Neuronal stem cell (in vitro differentiated cells): ENCODE results near the gene FKBP9. TPM values are rescaled to one million over a fixed set of nuclear protein-coding genes. Genes with fewer than 3 reads are reported as not detected.

Experiments
- DNase-seq: peaks from one replicate; pipeline ENCODE4 v3.0.0-alpha.2; 2013; ENCODE audit warnings: low spot score
- H2AFZ ChIP-seq: one replicate; pipeline ENCODE4 v1.6.1; 2013; ENCODE audit warnings: mild to moderate bottlenecking, low read length, inconsistent platforms
- H2AK5ac ChIP-seq: 2 replicates; pipeline ENCODE4 v1.6.1; 2013; ENCODE audit warnings: low read depth, mild to moderate bottlenecking, inconsistent platforms, low read length, moderate library complexity, mixed read lengths
- H2BK120ac ChIP-seq: 2 replicates; pipeline ENCODE4 v1.6.1; 2013; ENCODE audit warnings: low read depth, mild to moderate bottlenecking, inconsistent platforms, low read length, moderate library complexity, mixed read lengths
- H2BK12ac ChIP-seq: one replicate; pipeline ENCODE4 v1.6.1; 2013; ENCODE audit warnings: low read length, inconsistent platforms
- H2BK15ac ChIP-seq: 2 replicates; pipeline ENCODE4 v1.6.1; 2013; ENCODE audit warnings: mild to moderate bottlenecking, low read length, inconsistent platforms, mixed read lengths
- H2BK5ac ChIP-seq: one replicate; pipeline ENCODE4 v1.6.1; 2013; ENCODE audit warnings: inconsistent platforms, mild to moderate bottlenecking, low read length, moderate library complexity
- H3K14ac ChIP-seq: one replicate; pipeline ENCODE4 v1.6.1; 2013; ENCODE audit warnings: low read length, inconsistent platforms
- H3K18ac ChIP-seq: 2 replicates; pipeline ENCODE4 v1.6.1; 2013; ENCODE audit warnings: low read length, inconsistent platforms
- H3K23ac ChIP-seq: 2 replicates; pipeline ENCODE4 v1.6.1; 2013; ENCODE audit warnings: low read depth, mild to moderate bottlenecking, mixed read lengths, low read length, inconsistent platforms; ENCODE audit not compliant: poor library complexity
- H3K27ac ChIP-seq: replicated peaks from 3 replicates; pipeline ENCODE4 v1.5.1; 2013; ENCODE audit warnings: low read length, inconsistent platforms
- H3K27me3 ChIP-seq, 3 experiments: 2 replicates each; pipeline ENCODE4 v1.6.1; 2013; ENCODE audit warnings: low read length in 3 of 3, mild to moderate bottlenecking in 2 of 3, inconsistent platforms in 1 of 3, low read depth in 1 of 3, mixed read lengths in 1 of 3, moderate library complexity in 1 of 3; ENCODE audit not compliant: control insufficient read depth in 3 of 3, insufficient read depth in 3 of 3
- H3K36me3 ChIP-seq, 2 donors: replicated peaks in 1 of 2; 2 replicates each; pipeline ENCODE4 v1.6.1; 2013; ENCODE audit warnings: low read length in 2 of 2; ENCODE audit not compliant: control insufficient read depth in 2 of 2, insufficient read depth in 2 of 2
- H3K4ac ChIP-seq: 2 replicates; pipeline ENCODE4 v1.6.1; 2013; ENCODE audit warnings: inconsistent platforms, mild to moderate bottlenecking, low read length, moderate library complexity
- H3K4me1 ChIP-seq, 2 donors: 1 replicate in 1 of 2; 2 replicates in 1 of 2; pipeline ENCODE4 v1.6.1; 2013; ENCODE audit warnings: low read length in 2 of 2, low read depth in 1 of 2; ENCODE audit not compliant: control insufficient read depth in 2 of 2, insufficient read depth in 1 of 2
- H3K4me2 ChIP-seq: one replicate; pipeline ENCODE4 v1.6.1; 2013; ENCODE audit warnings: mild to moderate bottlenecking, low read length, inconsistent platforms; ENCODE audit not compliant: insufficient read depth, poor library complexity, severe bottlenecking
- H3K4me3 ChIP-seq, 2 donors: 2 replicates each; pipeline ENCODE4 v1.5.1; 2013; ENCODE audit warnings: low read length in 2 of 2, mild to moderate bottlenecking in 2 of 2, inconsistent platforms in 1 of 2, moderate library complexity in 1 of 2
- H3K79me1 ChIP-seq: one replicate; pipeline ENCODE4 v1.6.1; 2013; ENCODE audit warnings: low read depth, mild to moderate bottlenecking, inconsistent platforms, low read length, moderate library complexity
- H3K9ac ChIP-seq: one replicate; pipeline ENCODE4 v1.6.1; 2013; ENCODE audit warnings: mild to moderate bottlenecking, low read depth, low read length, inconsistent platforms; ENCODE audit not compliant: poor library complexity
- H3K9me3 ChIP-seq, 2 donors: replicated peaks in 1 of 2; 2 replicates each; pipeline versions ENCODE3 to v1.6.1; 2013; ENCODE audit warnings: low read length in 2 of 2, mild to moderate bottlenecking in 2 of 2, inconsistent platforms in 1 of 2, low read depth in 1 of 2, mixed read lengths in 1 of 2, moderate library complexity in 1 of 2; ENCODE audit not compliant: control insufficient read depth in 2 of 2, insufficient read depth in 1 of 2
- H4K8ac ChIP-seq: one replicate; pipeline ENCODE4 v1.6.1; 2013; ENCODE audit warnings: low read depth, mild to moderate bottlenecking, inconsistent platforms, low read length, moderate library complexity
- H4K91ac ChIP-seq: one replicate; pipeline ENCODE4 v1.6.1; 2013; ENCODE audit warnings: low read length, low read depth, mild to moderate bottlenecking, inconsistent platforms; ENCODE audit not compliant: poor library complexity
- WGBS, 2 donors: extraction: QIAGEN DNeasy Blood & Tissue Kit; methylation state at CpG; one replicate each; pipeline ENCODE4 v1.1.7; 2013; ENCODE audit warnings: missing lambda C conversion rate in 2 of 2, mixed read lengths in 1 of 2; ENCODE audit not compliant: insufficient read length in 2 of 2, insufficient replicate concordance in 1 of 2; ENCODE audit errors: extremely low coverage in 2 of 2; 5-methylcytosine and 5-hydroxymethylcytosine counted together
- small RNA-seq: library from polyadenylated mRNA; stranded (forward); fragments of <200 nt; extraction: miRNeasy Mini kit (QIAGEN cat#:217004); gene quantifications from one replicate; pipeline ENCODE3, GENCODE V24; 2013; ENCODE audit not compliant: insufficient read depth

The FKBP9 gene

DNA sequence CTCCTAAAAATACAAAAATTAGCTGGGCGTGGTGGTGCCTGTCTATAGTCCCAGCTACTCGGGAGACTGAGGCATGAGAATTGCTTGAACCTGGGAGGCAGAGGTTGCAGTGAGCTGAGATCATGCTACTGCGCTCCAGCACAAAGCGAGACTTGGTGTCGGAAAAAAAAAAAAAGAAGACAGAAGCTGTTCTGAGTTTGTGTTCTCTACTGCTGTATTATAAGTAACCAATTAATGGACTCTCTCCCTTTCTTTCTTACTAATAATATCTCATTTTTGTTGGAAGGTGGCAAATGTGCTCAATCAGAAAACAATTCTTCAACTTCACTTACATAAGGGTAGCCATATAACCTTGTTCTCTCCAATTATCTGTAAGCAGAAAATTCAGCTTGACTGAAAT lies 97.9 kb downstream of the FKBP9 start:
- no CpG with 5 or more reads among the region's 5 CpGs for WGBS, 2 donors
- Histone ChIP-seq H4K8ac (no peak overlapping the region), H3K79me1 (peaks cover 3% of the 10 kb centered on the region), H3K18ac (no peak overlapping the region), H3K4ac (no peak overlapping the region), H2BK120ac (no peak overlapping the region), H3K23ac (no peak overlapping the region), H3K9ac (no peak overlapping the region), H3K4me3 (no peak overlapping the region), H2AFZ (no peak overlapping the region), H4K91ac (no peak overlapping the region), H3K4me2 (no peak overlapping the region), H3K27me3 (no peaks in the 10 kb centered on the region), H2BK5ac (no peak overlapping the region), H3K9me3 (peaks cover 0 to 16% of the 10 kb centered on the region in 2 donors), H3K4me1 (no peaks in the 10 kb centered on the region), H3K36me3 (peaks cover 0 to 25% of the 10 kb centered on the region in 2 donors), H2BK15ac (no peak overlapping the region), H2BK12ac (no peak overlapping the region), H3K27ac (no peak overlapping the region), H2AK5ac (no peak overlapping the region), H3K14ac (no peak overlapping the region)
- DNase-seq: no peak

Small RNAs within 50 kb of the gene (small RNA-seq; reads per million reads assigned to genes)
- gene AC083863.1 (not detected), gene RN7SL505P (not detected), gene RNU6-388P (not detected), gene RPS29P14 (not detected)
